Activated gamma-delta T cell (primary cell): ENCODE results near the gene GSX2.
"Not testable (repeated sequence)": the region's sequence is repeated elsewhere in the genome, so short reads cannot be mapped to it uniquely, and the experiment has no call there.

Experiments
- DNase-seq: peaks from one replicate; lab custom pipeline; 2025; lab: John Stamatoyannopoulos, UW

GSX2 gene

DNA sequence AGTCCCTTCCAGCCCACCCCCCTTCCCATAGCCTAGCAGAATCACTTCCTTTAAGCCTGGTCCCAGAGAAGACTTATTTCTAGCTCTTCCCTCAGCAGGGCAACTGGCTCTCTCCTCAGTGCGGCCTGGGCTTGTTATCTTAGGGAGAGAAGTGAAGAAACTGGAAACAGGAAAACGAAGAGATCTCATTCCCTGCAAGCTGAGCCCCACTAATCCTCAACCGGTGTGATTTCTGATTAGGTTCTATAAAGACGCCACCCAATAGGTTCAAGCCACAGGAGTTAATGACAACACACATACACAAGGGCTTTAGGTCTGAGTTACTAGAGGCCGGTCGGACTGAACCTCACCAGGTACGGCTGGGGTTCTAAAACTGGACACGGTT is 3.2 kb downstream of the GSX2 start:
- no peak for DNase-seq

DNA sequence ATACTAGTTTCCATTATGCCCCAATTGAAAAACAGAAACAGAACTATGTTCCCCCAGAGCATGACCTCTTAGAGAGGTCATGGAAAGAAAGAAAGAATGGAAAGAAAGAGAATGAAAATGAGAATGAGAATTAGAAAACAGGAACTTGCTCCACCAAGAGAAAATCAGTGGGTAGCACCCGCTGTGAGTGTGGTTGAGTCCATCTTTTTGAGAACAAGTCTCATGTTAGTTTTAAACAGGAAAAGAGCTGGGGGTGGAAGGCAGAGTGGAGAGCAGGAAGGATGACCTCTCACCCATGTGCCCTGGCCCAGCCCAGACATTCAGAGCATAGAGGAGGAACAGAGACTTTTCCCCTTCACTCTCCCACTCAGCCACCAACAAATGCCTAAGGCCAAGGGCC is 4.9 kb downstream of the GSX2 start:
- no peak for DNase-seq

DNA sequence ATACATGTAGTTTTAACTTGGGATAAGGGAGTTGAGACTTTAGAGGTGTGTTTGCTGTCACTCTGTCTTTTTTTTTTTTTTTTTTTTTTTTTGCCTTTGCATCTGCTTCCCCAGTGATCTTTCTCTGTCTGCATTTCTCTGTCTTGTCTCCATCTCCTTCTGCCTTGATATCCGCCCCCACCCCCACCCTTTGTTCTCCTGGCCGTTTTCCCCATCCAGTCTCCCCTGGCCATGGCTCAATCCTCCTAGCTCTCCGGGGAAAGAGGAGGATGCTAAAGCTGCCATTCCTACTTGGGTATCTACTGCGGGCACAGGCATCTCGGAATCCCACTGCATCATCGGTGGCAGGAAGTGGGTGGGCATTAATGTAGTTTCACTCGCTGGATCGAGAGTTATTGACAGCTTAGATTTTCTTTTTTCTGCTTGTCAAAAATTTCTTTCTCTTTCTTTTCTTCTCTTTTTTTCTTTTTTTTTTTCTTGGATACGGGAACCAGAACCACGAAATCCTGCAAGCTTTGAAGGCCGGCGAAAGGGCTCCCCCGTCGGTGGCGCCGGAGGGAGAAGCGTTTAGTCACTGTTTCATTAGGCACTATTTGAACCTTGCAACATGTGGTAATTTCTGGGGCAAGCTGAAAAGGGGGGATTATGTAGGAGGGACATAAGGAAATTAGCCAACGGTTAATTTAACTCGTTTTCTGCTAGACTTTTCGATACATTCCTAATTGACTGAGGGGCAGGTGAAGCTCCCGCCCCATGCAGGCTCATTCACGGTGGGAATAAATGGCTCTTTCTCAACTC is 8.2 kb downstream of the GSX2 start:
- no peak for DNase-seq

DNA sequence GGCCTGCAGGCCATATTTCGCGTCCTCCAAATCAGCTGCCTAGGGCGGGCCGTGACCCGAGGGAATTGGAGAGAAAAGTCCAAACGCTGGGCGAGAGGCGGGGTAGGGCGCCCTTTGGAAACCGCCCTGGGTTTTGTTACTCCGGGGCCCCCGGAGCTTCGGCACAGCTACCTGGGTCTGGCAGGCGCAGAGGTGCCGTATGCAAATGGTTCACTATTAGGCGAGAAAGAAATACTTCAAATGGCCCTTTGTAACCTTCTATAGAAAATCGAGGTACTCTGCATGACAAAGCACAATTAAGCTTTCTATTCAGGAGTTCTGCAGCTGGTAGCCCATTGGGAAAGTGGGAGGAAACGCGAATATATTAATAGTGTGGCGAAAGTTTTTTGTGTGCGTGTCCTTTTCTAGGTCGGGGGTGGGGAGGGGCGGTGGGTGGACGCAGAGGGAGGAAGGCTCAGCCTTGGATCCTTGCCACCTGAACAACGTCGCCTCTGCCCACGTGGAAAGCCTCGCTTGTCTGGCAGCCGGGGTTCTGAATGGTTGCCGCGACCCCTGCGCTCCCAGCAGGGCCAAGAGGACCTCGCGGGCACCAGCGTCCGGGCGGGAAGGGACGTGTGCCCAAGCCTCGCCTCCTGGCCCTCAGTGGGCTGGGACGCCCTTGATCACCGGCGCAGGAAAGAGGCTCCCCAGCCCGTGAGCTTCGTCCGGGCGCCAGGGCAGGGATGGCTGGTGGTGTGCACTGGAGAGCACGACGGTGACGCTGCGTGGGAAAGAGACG is 9.5 kb downstream of the GSX2 start:
- peak; percentile 4 for DNase-seq

DNA sequence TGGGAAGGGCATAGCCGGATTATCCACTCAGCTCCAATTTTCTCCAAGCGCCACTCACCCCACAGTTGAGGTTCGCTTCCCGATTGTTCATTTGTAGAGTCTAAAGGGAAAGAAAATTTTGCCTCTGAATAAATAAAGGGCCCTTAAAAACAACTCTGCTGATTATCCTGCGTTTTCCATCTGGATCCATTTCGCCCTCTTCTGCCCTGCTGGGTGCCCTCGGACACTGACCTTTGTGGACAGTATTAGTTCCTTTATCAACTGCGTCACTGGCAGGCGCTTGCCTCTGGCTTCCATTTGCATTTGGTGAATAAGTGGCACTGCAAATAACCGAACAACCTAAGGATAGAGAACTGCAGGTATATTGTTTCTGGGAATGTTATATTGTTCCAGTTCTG is 10.1 kb downstream of the GSX2 start:
- no peak for DNase-seq

DNA sequence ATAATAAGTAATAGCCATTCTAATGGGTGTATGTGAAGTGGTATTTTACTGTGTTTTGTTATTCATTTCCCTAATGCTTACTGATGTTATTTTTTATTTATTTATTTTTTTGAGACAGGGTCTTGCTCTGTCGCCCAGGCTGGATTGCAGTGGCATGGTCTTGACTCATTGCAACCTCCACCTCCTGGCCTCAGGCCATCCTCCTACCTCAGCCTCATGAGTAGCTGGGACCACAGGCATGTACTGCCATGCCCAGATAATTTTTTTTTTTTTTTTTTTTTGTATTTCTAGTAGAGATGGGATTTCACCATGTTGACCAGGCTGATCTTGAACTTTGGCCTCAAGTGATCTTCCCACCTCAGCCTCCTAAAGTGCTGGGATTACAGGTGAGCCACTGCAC is 13.2 kb downstream of the GSX2 start:
- DNase-seq: not testable (repeated sequence)

DNA sequence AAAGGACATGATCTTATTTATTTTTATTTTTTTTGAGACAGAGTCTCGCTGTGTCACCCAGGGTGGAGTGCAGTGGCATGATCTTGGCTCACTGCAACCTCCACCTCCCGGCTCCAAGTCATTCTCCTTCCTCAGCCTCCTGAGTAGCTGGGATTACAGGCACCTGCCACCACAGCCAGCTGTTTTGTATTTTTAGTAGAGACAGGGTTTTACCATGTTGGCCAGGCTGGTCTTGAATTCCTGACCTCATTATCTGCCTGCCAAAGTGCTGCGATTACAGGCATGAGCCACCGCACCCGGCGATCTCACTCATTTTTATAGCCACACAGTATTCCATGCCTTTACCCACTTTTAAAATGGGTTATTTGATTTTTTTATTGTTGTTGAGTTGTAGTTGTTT is 16.3 kb downstream of the GSX2 start:
- DNase-seq: not testable (repeated sequence)

DNA sequence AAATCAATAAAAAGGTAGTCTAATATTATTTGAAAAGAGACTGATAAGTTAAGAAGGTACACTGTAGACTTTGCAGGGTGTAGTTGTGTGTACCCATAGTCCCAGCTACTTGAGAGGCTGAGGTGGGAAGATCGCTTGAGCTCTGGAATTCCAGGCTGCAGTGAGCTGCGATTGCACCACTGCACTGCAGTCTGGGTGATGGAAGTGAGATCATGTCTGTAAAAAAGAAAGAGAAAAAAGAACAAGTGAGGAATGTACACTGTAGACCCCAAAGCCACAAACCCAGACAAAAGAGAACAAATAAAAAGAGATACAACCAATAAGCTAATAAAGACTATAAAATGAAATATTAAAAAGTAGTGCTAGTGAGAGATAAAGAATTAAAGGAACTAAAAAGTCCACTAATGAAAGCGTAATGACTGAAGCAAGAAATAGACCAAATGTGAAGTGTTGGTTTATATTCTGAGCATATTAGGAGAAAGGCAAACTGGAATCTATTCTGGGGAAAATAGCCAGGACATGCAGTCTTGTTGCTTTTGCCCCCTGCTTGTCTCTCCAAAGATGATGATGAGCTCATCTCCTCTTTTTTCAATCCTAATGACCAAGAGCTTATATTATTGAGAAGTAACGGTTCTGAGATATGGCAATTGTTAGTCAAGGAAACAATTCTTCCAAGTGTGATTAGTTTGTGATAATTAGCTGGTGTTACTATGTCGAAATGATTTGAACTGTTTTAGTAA is 19.1 kb downstream of the GSX2 start:
- no peak for DNase-seq

DNA sequence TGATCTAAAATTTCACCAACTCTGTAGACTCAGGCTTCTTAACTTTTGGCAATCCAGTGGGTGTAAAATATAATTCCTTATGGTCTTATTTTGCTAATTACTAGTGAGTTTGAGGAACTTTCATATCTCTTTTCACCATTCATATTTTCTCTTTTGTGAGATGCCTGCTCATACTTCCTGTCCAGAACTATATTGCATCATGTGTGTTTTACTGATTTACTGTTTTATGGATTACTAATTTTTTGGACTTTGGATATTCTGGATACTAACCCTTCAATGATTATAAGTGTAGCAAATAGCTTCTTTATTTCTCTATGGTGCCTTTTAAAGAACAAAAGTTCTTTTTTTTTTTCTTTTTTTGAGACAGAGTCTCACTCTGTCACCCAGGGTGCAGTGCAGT is 20.6 kb downstream of the GSX2 start:
- no peak for DNase-seq

DNA sequence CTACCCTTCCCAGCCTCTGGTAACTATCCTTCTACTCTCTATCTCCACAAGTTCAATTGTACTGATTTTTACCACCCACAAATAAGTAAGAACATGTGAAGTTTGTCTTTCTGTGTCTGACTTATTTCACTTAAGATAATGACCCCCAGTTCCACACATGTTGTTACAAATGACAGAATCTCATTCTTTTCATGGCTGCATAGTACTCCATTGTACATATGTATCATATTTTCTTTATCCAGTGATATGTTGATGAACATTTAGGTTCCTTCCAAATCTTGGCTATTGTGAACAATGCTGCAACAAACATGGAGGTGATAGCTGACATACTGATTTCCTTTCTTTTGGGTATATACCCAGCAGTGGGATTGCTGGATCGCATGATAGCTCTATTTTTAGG is 27.7 kb downstream of the GSX2 start:
- DNase-seq: no peak

DNA sequence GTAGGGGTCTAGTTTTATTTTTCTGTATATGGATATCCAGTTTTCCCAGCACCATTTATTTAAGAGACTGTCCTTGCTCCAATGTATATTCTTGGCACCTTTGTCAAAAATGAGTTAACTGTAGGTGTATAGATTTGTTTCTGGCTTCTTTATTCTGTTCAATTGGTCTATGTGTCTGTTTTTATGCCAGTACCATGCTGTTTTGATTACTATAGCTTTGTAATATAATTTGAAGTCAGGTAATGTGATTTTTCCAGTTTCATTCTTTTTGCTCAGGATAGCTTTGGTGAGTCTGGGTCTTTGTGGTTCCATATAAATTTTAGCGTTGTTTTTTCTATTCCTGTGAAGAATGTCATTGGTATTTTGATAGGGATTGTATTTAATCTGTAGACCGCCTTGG is 28.7 kb downstream of the GSX2 start:
- DNase-seq: not testable (repeated sequence)

DNA sequence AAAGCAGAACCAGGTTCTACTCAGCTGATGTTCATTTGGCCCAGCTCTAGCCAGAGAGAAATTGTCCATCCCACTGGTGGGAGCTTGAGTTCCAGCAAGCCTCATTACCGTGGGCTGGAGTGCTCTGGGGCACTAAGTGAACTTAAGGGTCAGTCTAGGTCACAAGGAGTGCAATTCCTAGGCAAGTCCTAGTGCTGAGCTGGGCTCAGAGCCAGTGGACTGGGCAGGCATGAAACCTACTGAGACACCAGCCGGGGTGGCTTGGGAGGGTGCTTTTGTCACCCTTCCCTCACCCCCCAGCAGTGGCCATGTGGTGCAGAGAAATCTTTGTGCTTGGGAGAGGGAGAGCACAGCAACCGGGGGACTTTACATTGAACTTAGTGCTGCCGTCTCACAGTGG is 39.4 kb downstream of the GSX2 start:
- no peak for DNase-seq

DNA sequence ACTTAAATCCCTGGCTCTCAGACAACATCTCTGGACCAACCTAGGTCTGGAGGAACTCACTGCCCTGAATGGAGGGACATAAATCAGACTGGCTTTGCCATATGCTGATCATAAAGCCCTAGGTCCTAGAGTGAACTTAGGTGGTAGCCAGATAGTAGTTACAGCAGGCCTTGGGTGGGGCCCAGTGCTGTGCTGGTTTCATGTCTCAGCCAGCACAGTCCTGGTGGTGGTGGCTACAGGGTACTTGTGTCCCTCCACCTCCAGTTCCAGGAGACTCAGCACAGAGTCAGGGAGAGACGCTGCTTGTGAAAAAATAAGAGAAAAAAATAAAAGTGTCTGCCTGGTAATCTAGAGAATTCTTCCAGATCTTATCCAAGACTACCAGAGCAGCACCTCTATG is 40.3 kb downstream of the GSX2 start:
- no peak for DNase-seq

DNA sequence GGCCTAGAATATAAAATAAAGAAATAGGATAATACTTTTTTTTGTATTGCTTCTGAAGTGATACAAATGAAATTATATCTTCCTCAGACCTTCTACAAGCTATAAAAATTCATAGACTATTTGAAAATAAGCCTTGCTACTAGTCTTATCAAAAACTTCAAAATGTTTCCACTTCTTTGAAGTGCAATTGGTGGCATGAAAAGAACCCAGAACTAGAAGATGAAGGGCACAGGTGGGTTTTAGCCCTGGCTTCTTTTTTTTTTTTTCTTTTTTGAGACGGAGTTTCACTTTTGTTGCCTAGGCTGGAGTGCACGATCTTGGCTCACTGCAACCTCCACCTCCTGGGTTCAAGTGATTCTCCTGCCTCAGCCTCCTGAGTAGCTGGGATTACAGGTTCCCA is 44.2 kb downstream of the GSX2 start:
- no peak for DNase-seq

DNA sequence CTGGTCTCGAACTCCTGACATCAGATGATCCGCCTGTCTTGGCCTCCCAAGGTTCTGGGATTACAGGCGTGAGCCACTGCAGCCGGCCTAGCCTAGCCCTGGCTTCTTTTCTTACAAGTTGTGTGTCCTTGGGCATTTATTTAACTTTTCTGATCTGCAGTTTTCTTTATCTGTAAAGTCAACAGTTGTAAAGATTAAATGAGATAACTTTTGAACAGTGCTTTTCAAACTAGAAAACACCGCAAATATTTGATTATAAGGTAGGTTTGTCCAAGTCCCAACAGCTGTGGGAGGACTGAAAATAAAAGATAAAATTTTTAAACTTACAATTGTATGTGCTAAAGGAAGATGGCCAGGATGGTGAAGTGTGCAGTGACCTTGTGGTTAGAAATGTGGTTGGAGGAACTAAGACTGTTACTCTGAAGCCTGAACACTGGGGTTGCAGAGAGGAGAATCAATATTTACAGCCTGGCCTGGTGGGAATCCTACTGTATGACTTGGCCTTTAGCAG is 44.8 kb downstream of the GSX2 start:
- DNase-seq: no peak

DNA sequence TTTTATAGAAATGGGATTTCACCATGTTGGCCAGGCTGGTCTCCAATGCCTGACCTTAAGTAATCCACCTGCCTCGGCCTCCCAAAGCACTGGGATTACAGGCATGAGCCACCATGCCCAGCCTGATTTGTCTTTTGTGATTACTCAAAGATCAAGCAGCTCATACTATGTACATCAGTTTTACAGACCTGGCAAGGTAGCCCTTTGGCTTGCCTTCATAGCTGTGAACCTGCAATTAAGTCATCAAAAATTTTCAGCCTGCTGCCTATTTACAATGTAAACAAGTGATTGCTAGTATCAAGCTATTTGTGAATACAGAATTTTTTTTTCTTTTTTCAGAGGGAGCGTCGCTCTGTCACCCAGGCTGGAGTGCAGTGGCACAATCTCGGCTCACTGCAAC is 46.2 kb downstream of the GSX2 start:
- DNase-seq: no peak

DNA sequence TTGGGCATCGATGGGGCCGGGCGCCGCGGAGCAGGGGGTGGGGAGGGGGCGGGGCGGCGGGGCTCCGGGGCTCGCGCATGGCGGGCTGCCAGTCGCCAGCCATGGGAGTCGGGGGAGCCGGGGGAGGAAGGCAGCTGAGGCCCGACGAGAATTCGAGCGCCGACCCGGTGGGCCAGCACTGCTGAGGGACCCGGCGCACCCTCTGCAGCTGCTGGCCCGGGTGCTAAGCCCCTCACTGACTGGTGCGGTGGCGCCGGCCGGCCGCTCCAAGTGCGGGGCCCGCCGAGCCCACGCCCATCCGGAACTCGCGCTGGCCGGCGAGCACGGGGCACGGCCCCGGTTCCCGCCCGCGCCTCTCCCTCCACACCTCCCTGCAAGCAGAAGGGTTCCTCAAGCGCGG is 49.4 kb downstream of the GSX2 start:
- DNase-seq: no peak
